A549 (cell line): ENCODE measurements around the gene COMMD7.

Source experiments
- CEBPB ChIP-seq, 2 experiments: fragments of >200 bp in 1 of 2; sonication (Bioruptor Twin) in 1 of 2; formaldehyde crosslinking in 1 of 2; IDR thresholded peaks; 2 replicates each; pipeline ENCODE4 v1.6.1; 2012 to 2016
- HDAC2 ChIP-seq: fragments of 200-600 bp; sonication (generic); IDR thresholded peaks from 2 replicates; pipeline ENCODE4 v1.6.1; 2016
- JUN ChIP-seq, 2 experiments: fragments of >200 bp; sonication (Bioruptor Twin); formaldehyde crosslinking; IDR thresholded peaks; 2 replicates in 1 of 2; 3 replicates in 1 of 2; pipeline ENCODE4 v1.6.1; 2016 to 2017
- RAD21 ChIP-seq, 2 experiments: fragments of >200 bp in 1 of 2; sonication (Bioruptor Twin) in 1 of 2; formaldehyde crosslinking in 1 of 2; IDR thresholded peaks in 1 of 2; conservative IDR thresholded peaks in 1 of 2; 2 replicates in 1 of 2; 3 replicates in 1 of 2; pipeline ENCODE4 v1.6.1; 2012 to 2018; ENCODE audit warnings: inconsistent platforms in 1 of 2
- RARB ChIP-seq: fragments of 250-450 bp; sonication (Bioruptor Pico); IDR thresholded peaks from 2 replicates; pipeline ENCODE4 v1.8.0; 2021; ENCODE audit warnings: mild to moderate bottlenecking, moderate library complexity

DNA sequence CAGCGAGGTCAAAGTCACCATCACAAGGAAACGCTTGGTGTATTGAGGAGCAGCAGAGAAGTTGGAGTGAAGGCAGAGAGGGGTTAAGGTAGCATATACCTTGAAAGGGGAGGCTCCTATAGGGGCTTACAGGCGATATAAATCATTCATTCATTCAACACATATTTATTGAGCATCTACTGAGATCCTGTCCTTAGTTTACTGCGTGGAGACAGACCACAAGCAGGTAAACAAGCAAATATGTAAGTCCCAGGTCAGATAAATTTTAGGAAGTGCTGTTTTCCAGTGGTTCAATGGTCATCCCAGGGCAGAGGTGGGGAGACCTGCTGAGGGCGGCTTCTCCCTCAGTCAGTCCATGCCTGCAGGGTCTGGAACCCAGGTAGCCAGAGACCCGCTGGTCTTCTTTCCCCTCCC lies 18.2 kb upstream of the COMMD7 start:
- TF ChIP-seq RARB (CRISPR knock-in tag) = no peak
- no peak for TF ChIP-seq HDAC2
- no peak for TF ChIP-seq RAD21 (conservative IDR thresholded peaks at IDR 0.05 in 1 of 2, IDR thresholded peaks at IDR 0.05 in 1 of 2)
- TF ChIP-seq CEBPB (IDR thresholded peaks at IDR 0.05) = no peak
- TF ChIP-seq JUN (IDR thresholded peaks at IDR 0.05) = no peak
